ENCODE measurements around the gene TAGLN3. TPM values are rescaled to one million over a fixed set of nuclear protein-coding genes. Genes with fewer than 3 reads are reported as not detected.

TAGLN3 gene
- total and polyA plus RNA-seq, 3 donors from 2014 or later: 0.37 TPM; not detected in 2

DNA sequence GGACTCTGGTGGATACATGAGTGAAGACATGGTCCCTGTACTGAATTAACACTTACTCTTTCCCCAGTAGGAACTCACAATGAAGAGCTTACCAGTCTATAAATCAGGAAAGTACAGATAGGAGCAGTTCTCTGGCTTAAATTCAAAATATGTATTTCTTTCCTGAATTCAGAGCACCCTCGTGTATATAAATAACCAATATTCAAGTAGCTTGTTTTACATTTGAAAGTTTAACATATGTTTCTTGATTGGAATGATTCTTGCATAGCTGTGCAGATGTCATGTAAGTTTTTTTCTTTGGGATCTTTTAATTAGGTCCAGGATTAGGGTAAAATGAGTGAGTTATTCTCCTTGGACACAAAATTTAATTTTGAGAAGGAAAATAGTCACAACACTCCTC, 21.0 kb downstream of the TAGLN3 start:
- Histone ChIP-seq H3K27ac (no peak overlapping the region), H3K4me1 (no peaks in the 10 kb centered on the region), H3K27me3 (no peaks in the 10 kb centered on the region), H3K9me3 (no peaks in the 10 kb centered on the region), H3K36me3 (ENCODE audit: low read depth, missing control alignments) (no peaks in the 10 kb centered on the region), H3K4me3 (no peak overlapping the region)
- TF ChIP-seq, protein P1, sequence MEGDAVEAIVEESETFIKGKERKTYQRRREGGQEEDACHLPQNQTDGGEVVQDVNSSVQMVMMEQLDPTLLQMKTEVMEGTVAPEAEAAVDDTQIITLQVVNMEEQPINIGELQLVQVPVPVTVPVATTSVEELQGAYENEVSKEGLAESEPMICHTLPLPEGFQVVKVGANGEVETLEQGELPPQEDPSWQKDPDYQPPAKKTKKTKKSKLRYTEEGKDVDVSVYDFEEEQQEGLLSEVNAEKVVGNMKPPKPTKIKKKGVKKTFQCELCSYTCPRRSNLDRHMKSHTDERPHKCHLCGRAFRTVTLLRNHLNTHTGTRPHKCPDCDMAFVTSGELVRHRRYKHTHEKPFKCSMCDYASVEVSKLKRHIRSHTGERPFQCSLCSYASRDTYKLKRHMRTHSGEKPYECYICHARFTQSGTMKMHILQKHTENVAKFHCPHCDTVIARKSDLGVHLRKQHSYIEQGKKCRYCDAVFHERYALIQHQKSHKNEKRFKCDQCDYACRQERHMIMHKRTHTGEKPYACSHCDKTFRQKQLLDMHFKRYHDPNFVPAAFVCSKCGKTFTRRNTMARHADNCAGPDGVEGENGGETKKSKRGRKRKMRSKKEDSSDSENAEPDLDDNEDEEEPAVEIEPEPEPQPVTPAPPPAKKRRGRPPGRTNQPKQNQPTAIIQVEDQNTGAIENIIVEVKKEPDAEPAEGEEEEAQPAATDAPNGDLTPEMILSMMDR (IDR thresholded peaks at IDR 0.05): no peak
- no peak for TF ChIP-seq POLR2A (IDR thresholded peaks at IDR 0.05)
- DNase-seq: no peak
- whole genome bisulfite sequencing, 2 donors: 90 to 95% methylated on average over 1 of the region's 1 CpG
- intact Hi-C loops (cut with DNase I; ENCODE audit: low total_unique reads): no loop called here

DNA sequence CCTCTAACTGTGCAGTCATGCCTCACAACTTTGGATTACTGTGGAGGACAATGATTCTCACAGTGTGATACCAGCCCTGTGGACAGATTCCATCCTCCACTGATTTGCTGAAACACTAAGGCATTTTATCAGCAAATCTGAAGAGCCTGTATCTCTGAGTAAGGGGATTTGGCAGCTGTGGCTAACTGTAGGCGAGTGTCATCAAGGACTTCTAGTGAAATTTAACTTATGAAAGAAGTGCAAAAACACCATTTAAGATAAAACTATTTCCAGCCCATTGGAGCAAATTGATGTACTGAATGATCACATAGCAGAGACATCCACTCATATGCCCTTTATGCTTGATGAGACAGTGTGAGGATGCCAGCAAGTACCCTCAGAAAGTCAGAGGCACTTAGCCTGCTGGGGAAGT, 22.0 kb downstream of the TAGLN3 start:
- WGBS, 2 donors: 75 to 81% methylated on average over 1 of the region's 1 CpG
- H3K4me1 ChIP-seq: no peaks in the 10 kb centered on the region
- no peaks in the 10 kb centered on the region for H3K27me3 ChIP-seq
- H3K27ac ChIP-seq: no peak overlapping the region
- TF ChIP-seq, protein P1 (IDR thresholded peaks at IDR 0.05): no peak
- no peak for TF ChIP-seq POLR2A (IDR thresholded peaks at IDR 0.05)
- H3K36me3 ChIP-seq (ENCODE audit: low read depth, missing control alignments): no peaks in the 10 kb centered on the region
- DNase-seq: no peak
- intact Hi-C loops (cut with DNase I; ENCODE audit: low total_unique reads): no loop called here
- H3K4me3 ChIP-seq: no peak overlapping the region
- H3K9me3 ChIP-seq: no peaks in the 10 kb centered on the region

DNA sequence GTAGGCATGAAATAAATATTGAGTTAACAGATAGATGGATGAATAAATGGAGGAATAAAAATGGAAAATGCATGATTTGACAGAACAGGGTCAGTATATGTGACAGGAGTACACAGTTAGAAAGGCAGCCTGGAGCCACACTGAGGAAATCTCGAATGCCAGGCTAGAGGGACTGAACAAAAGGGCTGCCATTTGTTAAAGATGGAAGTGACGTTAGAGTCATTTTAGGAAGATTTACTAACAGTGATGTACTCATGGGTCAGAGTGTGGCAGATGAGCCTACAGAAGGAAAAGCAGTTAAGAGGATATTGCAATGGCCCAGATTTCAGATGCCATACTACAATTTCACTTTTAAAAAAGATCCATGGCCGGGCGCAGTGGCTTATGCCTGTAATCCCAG, 28.4 kb downstream of the TAGLN3 start:
- no peak for DNase-seq
- no peaks in the 10 kb centered on the region for H3K9me3 ChIP-seq
- TF ChIP-seq, protein P1 (IDR thresholded peaks at IDR 0.05): no peak
- no peak for TF ChIP-seq POLR2A (IDR thresholded peaks at IDR 0.05)
- H3K4me1 ChIP-seq: no peaks in the 10 kb centered on the region
- intact Hi-C loops (cut with DNase I; ENCODE audit: low total_unique reads): no loop called here
- H3K4me3 ChIP-seq: no peak overlapping the region
- H3K27me3 ChIP-seq: no peaks in the 10 kb centered on the region
- no peaks in the 10 kb centered on the region for H3K36me3 ChIP-seq (ENCODE audit: low read depth, missing control alignments)
- 89 to 94% methylated on average over 4 of the region's 4 CpGs for WGBS, 2 donors
- no peak overlapping the region for H3K27ac ChIP-seq

DNA sequence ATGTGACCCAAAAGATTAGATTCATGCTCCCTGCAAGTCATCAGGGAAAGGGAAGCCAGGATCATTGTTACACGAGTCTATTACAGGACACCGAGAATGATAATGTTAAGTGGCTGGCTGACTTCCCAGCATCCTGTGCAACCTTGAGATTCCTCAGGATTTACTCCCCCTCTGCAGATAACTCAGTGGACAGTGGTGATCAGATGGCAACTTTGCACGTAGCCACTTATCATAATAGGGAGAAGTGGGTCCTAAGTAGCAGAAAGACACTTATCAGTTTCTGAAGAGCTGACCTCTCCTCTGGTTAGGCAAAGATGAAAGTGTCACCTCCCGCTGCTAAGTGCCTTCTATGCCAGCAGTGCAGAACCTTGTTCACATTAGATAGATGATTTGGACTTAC, 29.1 kb downstream of the TAGLN3 start:
- peak; percentile 41 for DNase-seq
- no peak for TF ChIP-seq POLR2A (IDR thresholded peaks at IDR 0.05)
- TF ChIP-seq, protein P1 (IDR thresholded peaks at IDR 0.05): no peak
- 24 to 48% methylated on average over 4 of the region's 4 CpGs for WGBS, 2 donors
- Histone ChIP-seq H3K4me3 (no peak overlapping the region), H3K27ac (no peak overlapping the region), H3K36me3 (ENCODE audit: low read depth, missing control alignments) (no peaks in the 10 kb centered on the region), H3K4me1 (no peaks in the 10 kb centered on the region), H3K9me3 (no peaks in the 10 kb centered on the region), H3K27me3 (no peaks in the 10 kb centered on the region)
- intact Hi-C loops (cut with DNase I; ENCODE audit: low total_unique reads): no loop called here

DNA sequence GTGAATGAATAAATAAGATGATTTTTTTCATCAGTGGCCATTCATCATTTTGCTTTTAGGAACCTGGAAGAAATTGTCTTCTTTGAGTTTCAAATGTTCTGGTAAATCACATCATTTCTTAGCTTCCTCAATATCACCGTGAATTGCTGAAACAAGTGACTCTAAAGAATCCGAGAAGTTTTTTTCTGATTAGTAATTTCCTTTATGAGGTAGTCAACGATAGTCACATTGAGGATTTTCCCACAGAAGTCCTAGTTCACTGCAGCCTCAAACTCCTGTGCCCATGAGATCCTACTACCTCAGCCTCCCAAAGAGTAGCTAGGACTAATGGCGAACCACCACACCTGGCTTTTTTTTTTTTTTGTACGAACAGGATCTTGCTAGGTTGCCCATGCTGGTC, 32.2 kb downstream of the TAGLN3 start:
- H3K4me1 ChIP-seq: no peaks in the 10 kb centered on the region

More for the DNA sequence above, 32.2 kb downstream of the TAGLN3 start:
- intact Hi-C loops (cut with DNase I; ENCODE audit: low total_unique reads): no loop called here
- Histone ChIP-seq H3K4me3 (no peak overlapping the region), H3K36me3 (ENCODE audit: low read depth, missing control alignments) (no peaks in the 10 kb centered on the region), H3K27ac (no peak overlapping the region), H3K9me3 (no peaks in the 10 kb centered on the region), H3K27me3 (no peaks in the 10 kb centered on the region)
- TF ChIP-seq POLR2A (IDR thresholded peaks at IDR 0.05): no peak
- TF ChIP-seq, protein P1 (IDR thresholded peaks at IDR 0.05): no peak
- 93% methylated on average over 5 of the region's 5 CpGs for WGBS, 2 donors
- DNase-seq: no peak

All from testis (tissue), 3 donors.